ENCODE results near the gene AARS2.

The AARS2 gene

GRCh38 chr6:44257753-44258324, 55.3 kb downstream of the AARS2 start:
- H3K23ac ChIP-seq (ENCODE audit: low read length in 2 of 2) = peak overlapping the region in 1 of 2 experiments; percentile 78
- H2BK120ac ChIP-seq (ENCODE audit: low read depth, low read length) = peak overlapping the region; percentile 2
- peak overlapping the region; percentile 81 to 90 for H3K4me3 ChIP-seq (ENCODE audit: insufficient read depth in 1 of 2, low read depth in 1 of 2, low read length in 2 of 2)
- H4K91ac ChIP-seq (ENCODE audit: low read length) = peak overlapping the region; percentile 64
- H2AFZ ChIP-seq (ENCODE audit: low read depth, low read length) = peak overlapping the region; percentile 30
- DNase-seq = no peak
- peak overlapping the region; percentile 0 to 3 for H3K4ac ChIP-seq (ENCODE audit: low read depth in 1 of 2, low read length in 2 of 2)
- H3K36me3 ChIP-seq (ENCODE audit: control insufficient read depth in 1 of 2, insufficient read depth in 2 of 2, low read depth in 1 of 2, low read length in 2 of 2) = peaks cover 59% of the 10 kb centered on the region in 2 experiments
- WGBS = 46% methylated on average over 15 of the region's 15 CpGs
- peak overlapping the region; percentile 34 to 64 for H3K18ac ChIP-seq (ENCODE audit: low read depth in 1 of 2, low read length in 2 of 2)
- H3K14ac ChIP-seq (ENCODE audit: low read length in 2 of 2) = peak overlapping the region in 1 of 2 experiments; percentile 0
- peak overlapping the region; percentile 86 for H4K8ac ChIP-seq (ENCODE audit: low read length)
- no peaks in the 10 kb centered on the region for H3K27me3 ChIP-seq (ENCODE audit: control insufficient read depth in 1 of 2, insufficient read depth in 1 of 2, low read length in 2 of 2)
- peak overlapping the region; percentile 93 for H2BK15ac ChIP-seq (ENCODE audit: low read depth, poor library complexity, severe bottlenecking)
- peak overlapping the region in 1 of 2 experiments; percentile 2 for H2BK12ac ChIP-seq (ENCODE audit: low read length in 2 of 2)
- peaks cover 23% of the 10 kb centered on the region for H3K79me1 ChIP-seq (replicated peaks; ENCODE audit: low read length, poor library complexity, severe bottlenecking)
- H3K4me2 ChIP-seq (ENCODE audit: low read length, poor library complexity, severe bottlenecking) = peak overlapping the region; percentile 40
- H3K27ac ChIP-seq (ENCODE audit: low read length, poor library complexity, severe bottlenecking) = peak overlapping the region; percentile 38
- H3K9ac ChIP-seq (ENCODE audit: low read length) = peak overlapping the region; percentile 79
- no peak overlapping the region for H2AK5ac ChIP-seq (ENCODE audit: low read length, severe bottlenecking)
- H2BK5ac ChIP-seq (ENCODE audit: low read depth, low read length, poor library complexity, severe bottlenecking) = no peak overlapping the region
- H3K4me1 ChIP-seq (ENCODE audit: control insufficient read depth, insufficient read depth, low read depth, low read length) = peaks cover 32% of the 10 kb centered on the region
- no peaks in the 10 kb centered on the region for H3K9me3 ChIP-seq (ENCODE audit: control insufficient read depth, low read length)

- H2BK5ac ChIP-seq (ENCODE audit: low read depth, low read length, poor library complexity, severe bottlenecking) = peak within 1 kb of the TSS; percentile 61
- peaks cover 59 to 65% of the 10 kb centered on the region in 2 experiments for H3K36me3 ChIP-seq (ENCODE audit: control insufficient read depth in 1 of 2, insufficient read depth in 2 of 2, low read depth in 1 of 2, low read length in 2 of 2)
- peak within 1 kb of the TSS; percentile 88 for H4K8ac ChIP-seq (ENCODE audit: low read length)
- H3K4me2 ChIP-seq (ENCODE audit: low read length, poor library complexity, severe bottlenecking) = peak within 1 kb of the TSS; percentile 56
- H4K91ac ChIP-seq (ENCODE audit: low read length) = peak within 1 kb of the TSS; percentile 79
- H3K23ac ChIP-seq (ENCODE audit: low read length in 2 of 2) = peak within 1 kb of the TSS in 1 of 2 experiments; percentile 78
- peak; percentile 81 for DNase-seq
- peak within 1 kb of the TSS in 1 of 2 experiments; percentile 15 for H2BK12ac ChIP-seq (ENCODE audit: low read length in 2 of 2)
- peak within 1 kb of the TSS; percentile 94 to 95 for H3K18ac ChIP-seq (ENCODE audit: low read depth in 1 of 2, low read length in 2 of 2)
- H2AK5ac ChIP-seq (ENCODE audit: low read length, severe bottlenecking) = no peak within 1 kb of the TSS
- no peaks in the 10 kb centered on the region for H3K27me3 ChIP-seq (ENCODE audit: control insufficient read depth in 1 of 2, insufficient read depth in 1 of 2, low read length in 2 of 2)
- H3K4me1 ChIP-seq (ENCODE audit: control insufficient read depth, insufficient read depth, low read depth, low read length) = peaks cover 26% of the 10 kb centered on the region
- H3K4ac ChIP-seq (ENCODE audit: low read depth in 1 of 2, low read length in 2 of 2) = peak within 1 kb of the TSS; percentile 71 to 80
- peak within 1 kb of the TSS; percentile 81 to 90 for H3K4me3 ChIP-seq (ENCODE audit: insufficient read depth in 1 of 2, low read depth in 1 of 2, low read length in 2 of 2)
- peak within 1 kb of the TSS; percentile 82 for H2BK120ac ChIP-seq (ENCODE audit: low read depth, low read length)
- under 1% methylated on average over 65 of the region's 80 CpGs for WGBS
- H3K79me1 ChIP-seq (replicated peaks; ENCODE audit: low read length, poor library complexity, severe bottlenecking) = peaks cover 22% of the 10 kb centered on the region
- H2BK15ac ChIP-seq (ENCODE audit: low read depth, poor library complexity, severe bottlenecking) = peak within 1 kb of the TSS; percentile 93
- H3K9ac ChIP-seq (ENCODE audit: low read length) = peak within 1 kb of the TSS; percentile 95
- H3K9me3 ChIP-seq (ENCODE audit: control insufficient read depth, low read length) = no peaks in the 10 kb centered on the region
- peak within 1 kb of the TSS; percentile 30 for H2AFZ ChIP-seq (ENCODE audit: low read depth, low read length)
- peak within 1 kb of the TSS; percentile 80 for H3K27ac ChIP-seq (ENCODE audit: low read length, poor library complexity, severe bottlenecking)
- peak within 1 kb of the TSS in 1 of 2 experiments; percentile 71 for H3K14ac ChIP-seq (ENCODE audit: low read length in 2 of 2)
Measured at GRCh38 chr6:44257025-44257752, 56.0 kb downstream of the AARS2 start, which contains the start of gene SLC35B2. SLC35B2 (minus strand) TSS chr6:44257528; CDS start chr6:44257410, 118 bp downstream.

- no peaks in the 10 kb centered on the region for H3K27me3 ChIP-seq (ENCODE audit: control insufficient read depth in 1 of 2, insufficient read depth in 1 of 2, low read length in 2 of 2)
- no peak overlapping the region for H4K8ac ChIP-seq (ENCODE audit: low read length)
- H3K9ac ChIP-seq (ENCODE audit: low read length) = peak overlapping the region; percentile 95
- no peak for DNase-seq
- H3K18ac ChIP-seq (ENCODE audit: low read depth in 1 of 2, low read length in 2 of 2) = peak overlapping the region; percentile 94 to 95
- no peak overlapping the region for H3K23ac ChIP-seq (ENCODE audit: low read length in 2 of 2)
- H2AFZ ChIP-seq (ENCODE audit: low read depth, low read length) = no peak overlapping the region
- peak overlapping the region in 1 of 2 experiments; percentile 71 for H3K14ac ChIP-seq (ENCODE audit: low read length in 2 of 2)
- no peak overlapping the region for H2BK120ac ChIP-seq (ENCODE audit: low read depth, low read length)
- peaks cover 22% of the 10 kb centered on the region for H3K4me1 ChIP-seq (ENCODE audit: control insufficient read depth, insufficient read depth, low read depth, low read length)
- peak overlapping the region; percentile 7 to 45 for H3K4ac ChIP-seq (ENCODE audit: low read depth in 1 of 2, low read length in 2 of 2)
- peaks cover 17% of the 10 kb centered on the region for H3K79me1 ChIP-seq (replicated peaks; ENCODE audit: low read length, poor library complexity, severe bottlenecking)
- H3K27ac ChIP-seq (ENCODE audit: low read length, poor library complexity, severe bottlenecking) = peak overlapping the region; percentile 80
- WGBS = 6% methylated on average over 12 of the region's 12 CpGs
- peak overlapping the region; percentile 56 for H3K4me2 ChIP-seq (ENCODE audit: low read length, poor library complexity, severe bottlenecking)
- no peak overlapping the region for H2BK12ac ChIP-seq (ENCODE audit: low read length in 2 of 2)
- peak overlapping the region; percentile 81 to 90 for H3K4me3 ChIP-seq (ENCODE audit: insufficient read depth in 1 of 2, low read depth in 1 of 2, low read length in 2 of 2)
- H3K9me3 ChIP-seq (ENCODE audit: control insufficient read depth, low read length) = no peaks in the 10 kb centered on the region
- no peak overlapping the region for H2BK5ac ChIP-seq (ENCODE audit: low read depth, low read length, poor library complexity, severe bottlenecking)
- peak overlapping the region; percentile 79 for H4K91ac ChIP-seq (ENCODE audit: low read length)
- no peak overlapping the region for H2BK15ac ChIP-seq (ENCODE audit: low read depth, poor library complexity, severe bottlenecking)
- H2AK5ac ChIP-seq (ENCODE audit: low read length, severe bottlenecking) = no peak overlapping the region
- H3K36me3 ChIP-seq (ENCODE audit: control insufficient read depth in 1 of 2, insufficient read depth in 2 of 2, low read depth in 1 of 2, low read length in 2 of 2) = peaks cover 58 to 70% of the 10 kb centered on the region in 2 experiments
Measured at GRCh38 chr6:44256775-44257024, 56.4 kb downstream of the AARS2 start.

Data from mesenchymal stem cell (in vitro differentiated cells and primary cell).